GM23248 (cell line): ENCODE measurements around the gene LTB.

Experiments
- EZH2 ChIP-seq: fragments of 200-600 bp; sonication (generic); IDR thresholded peaks from 2 replicates; pipeline ENCODE4 v1.6.1; 2018; ENCODE audit warnings: antibody characterized with exemption, mild to moderate bottlenecking; ENCODE audit not compliant: insufficient read depth, poor library complexity, severe bottlenecking
- EZH2phosphoT487 ChIP-seq: fragments of 200-600 bp; sonication (generic); IDR thresholded peaks from 2 replicates; pipeline ENCODE4 v1.6.1; 2018; ENCODE audit warnings: antibody characterized with exemption, moderate library complexity, mild to moderate bottlenecking, low read depth; ENCODE audit not compliant: insufficient read depth

DNA sequence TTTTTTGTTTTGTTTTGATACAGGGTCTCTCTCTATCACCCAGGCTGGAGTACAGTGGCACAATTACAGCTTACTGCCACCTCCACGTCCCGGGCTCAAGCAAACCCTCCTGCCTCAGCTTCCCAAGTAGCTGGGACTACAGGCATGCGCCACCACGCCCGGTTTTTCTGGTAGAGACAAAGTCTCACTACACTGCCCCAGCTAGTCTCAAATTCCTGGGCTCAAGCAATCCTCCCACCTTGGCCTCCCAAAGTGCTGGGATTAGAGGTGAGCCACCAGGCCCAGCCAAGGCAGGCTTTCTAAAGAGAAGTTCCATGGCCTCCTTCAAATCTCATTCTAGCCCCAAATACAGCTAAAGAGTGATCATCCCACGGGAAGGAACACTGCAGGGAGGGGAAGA, 48.2 kb downstream of the LTB start:
- TF ChIP-seq EZH2 (no peak), EZH2phosphoT487 (no peak)
